Activated CD8-positive, alpha-beta T cell treated with anti-CD3 and anti-CD28 coated beads for 36 hours (primary cell): Measurements from ENCODE around the gene QPRT. TPM values are rescaled to one million over a fixed set of nuclear protein-coding genes. Genes with fewer than 3 reads are reported as not detected.

Experiments used
- ATAC-seq: fragments of 200-7000 bp; cut with Tn5 transposase; one replicate; pipeline ENCODE4 v1.10.0; 2021; ENCODE audit warnings: mild to moderate bottlenecking, moderate library complexity
- CTCF ChIA-PET: fragments of 350-600 bp; sonication (Branson Sonifier 250); formaldehyde crosslinking; loops from one replicate; lab custom pipeline; 2021; ENCODE audit warnings: antibody characterized with exemption; lab: Charles Lee
- POLR2A ChIA-PET: fragments of 350-600 bp; sonication (Branson Sonifier 250); formaldehyde crosslinking; loops from one replicate; lab custom pipeline; 2021; ENCODE audit warnings: antibody characterized with exemption; lab: Charles Lee
- DNase-seq: peaks from one replicate; pipeline ENCODE4 v3.0.0-alpha.2; 2020
- H3K27ac Mint-ChIP-seq: one replicate; pipeline ENCODE4 v1.8.0; 2021; ENCODE audit warnings: mild to moderate bottlenecking, mixed read lengths
- H3K27me3 Mint-ChIP-seq: one replicate; pipeline ENCODE4 v1.8.0; 2021; ENCODE audit warnings: mixed read lengths
- H3K36me3 Mint-ChIP-seq: one replicate; pipeline ENCODE4 v1.8.0; 2021; ENCODE audit warnings: low read depth, mixed read lengths
- H3K4me1 Mint-ChIP-seq: one replicate; pipeline ENCODE4 v1.8.0; 2021; ENCODE audit warnings: low read depth, mixed read lengths
- H3K4me3 Mint-ChIP-seq: one replicate; pipeline ENCODE4 v1.8.0; 2021; ENCODE audit warnings: mild to moderate bottlenecking, moderate library complexity, mixed read lengths
- H3K9me3 Mint-ChIP-seq: one replicate; pipeline ENCODE4 v1.8.0; 2021; ENCODE audit warnings: mixed read lengths
- intact Hi-C: fragments of 100-400 bp; cut with micrococcal nuclease; formaldehyde crosslinking; loops from one replicate; pipeline ENCODE4 v1.10.0; 2022
- total RNA-seq, 2 experiments: library from RNA; stranded (reverse); gene quantifications; one replicate each; pipeline ENCODE4 v1.2.3, GENCODE V29; 2021
- TF ChIP-seq, protein P1 (sequence below): fragments of 200-600 bp; IDR thresholded peaks from one replicate; pipeline ENCODE4 v1.8.0; 2022; ENCODE audit warnings: antibody characterized with exemption, mild to moderate bottlenecking

Gene QPRT
- total RNA-seq, 2 experiments from 2014 or later = 9.3 to 11.7 TPM

DNA sequence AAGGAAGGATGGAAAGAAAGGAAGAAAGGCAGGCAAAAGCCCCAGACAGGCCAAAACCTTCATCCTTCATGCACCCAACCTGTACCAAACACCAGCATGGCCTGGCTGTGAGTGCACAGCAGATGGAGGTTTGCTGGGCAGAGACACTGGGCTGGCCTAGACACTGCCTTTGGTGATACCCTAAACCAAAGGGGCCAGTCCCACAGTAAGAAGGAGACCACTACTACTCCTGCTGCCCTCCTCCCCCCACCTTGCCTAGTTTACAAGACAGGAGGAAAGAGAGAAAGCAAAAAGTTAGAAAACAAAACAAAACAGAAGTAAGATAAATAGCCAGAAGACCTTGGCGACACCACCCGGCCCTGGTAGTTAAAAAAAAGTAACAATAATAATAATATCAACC, 19.1 kb downstream of the QPRT start:
- CTCF ChIA-PET = interaction anchor here (1.2 to 2.0 kb wide), 7 partner anchors 14 to 357 kb away, joined by 3 to 9 read pairs (median 5); partner anchors contain the start of gene KIF22
- H3K27ac Mint-ChIP-seq = no peak overlapping the region

DNA sequence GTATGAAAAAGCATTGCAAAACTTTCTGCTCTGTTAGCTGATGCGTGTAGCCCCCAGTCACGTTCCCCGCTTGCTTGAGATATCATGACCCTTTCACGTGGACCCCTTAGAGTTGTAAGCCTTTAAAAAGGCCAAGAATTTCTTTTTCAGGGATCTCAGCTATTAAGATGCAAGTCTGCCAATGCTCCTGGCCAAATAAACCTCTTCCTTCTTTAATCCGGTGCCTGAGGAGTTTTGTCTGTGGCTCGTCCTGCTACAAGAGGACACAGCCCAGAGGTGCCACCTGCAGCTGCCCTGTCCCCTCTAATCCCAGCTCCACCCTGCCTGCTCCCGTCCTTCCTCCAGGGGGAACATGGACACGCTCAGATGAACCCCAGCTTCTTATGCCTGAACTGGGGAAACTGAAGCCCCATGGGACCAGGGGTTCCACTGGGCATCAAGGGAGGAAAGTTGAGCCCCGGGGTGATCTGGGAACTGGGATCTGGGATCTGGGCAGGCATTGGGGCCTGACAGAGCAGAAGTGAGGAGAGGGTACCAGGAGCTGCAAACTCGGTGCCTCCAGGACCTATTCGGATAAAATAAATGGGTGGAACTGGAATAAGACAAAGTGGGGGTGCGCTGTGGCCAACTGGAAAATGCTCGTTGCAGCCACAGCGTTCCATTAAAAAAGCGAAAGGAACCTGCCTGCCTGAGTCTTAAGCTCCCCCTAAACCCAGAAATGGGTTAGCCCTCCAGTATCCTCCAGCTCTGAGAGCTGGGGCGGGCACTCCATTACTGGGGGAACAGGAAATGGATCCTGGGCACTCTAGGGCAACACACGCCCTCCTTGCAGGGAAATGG, 19.7 kb downstream of the QPRT start:
- Mint-ChIP-seq H3K36me3 (no peaks in the 10 kb centered on the region), H3K4me3 (no peak overlapping the region), H3K9me3 (no peaks in the 10 kb centered on the region), H3K4me1 (peaks cover 29% of the 10 kb centered on the region), H3K27ac (no peak overlapping the region), H3K27me3 (no peaks in the 10 kb centered on the region)
- POLR2A ChIA-PET = interaction anchor here (0.9 to 2.8 kb wide), 7 partner anchors 9 to 116 kb away, joined by 3 to 16 read pairs (median 3); partner anchors contain the start of gene MAZ
- ATAC-seq (no peak), DNase-seq (no peak)
- TF ChIP-seq, protein P1, sequence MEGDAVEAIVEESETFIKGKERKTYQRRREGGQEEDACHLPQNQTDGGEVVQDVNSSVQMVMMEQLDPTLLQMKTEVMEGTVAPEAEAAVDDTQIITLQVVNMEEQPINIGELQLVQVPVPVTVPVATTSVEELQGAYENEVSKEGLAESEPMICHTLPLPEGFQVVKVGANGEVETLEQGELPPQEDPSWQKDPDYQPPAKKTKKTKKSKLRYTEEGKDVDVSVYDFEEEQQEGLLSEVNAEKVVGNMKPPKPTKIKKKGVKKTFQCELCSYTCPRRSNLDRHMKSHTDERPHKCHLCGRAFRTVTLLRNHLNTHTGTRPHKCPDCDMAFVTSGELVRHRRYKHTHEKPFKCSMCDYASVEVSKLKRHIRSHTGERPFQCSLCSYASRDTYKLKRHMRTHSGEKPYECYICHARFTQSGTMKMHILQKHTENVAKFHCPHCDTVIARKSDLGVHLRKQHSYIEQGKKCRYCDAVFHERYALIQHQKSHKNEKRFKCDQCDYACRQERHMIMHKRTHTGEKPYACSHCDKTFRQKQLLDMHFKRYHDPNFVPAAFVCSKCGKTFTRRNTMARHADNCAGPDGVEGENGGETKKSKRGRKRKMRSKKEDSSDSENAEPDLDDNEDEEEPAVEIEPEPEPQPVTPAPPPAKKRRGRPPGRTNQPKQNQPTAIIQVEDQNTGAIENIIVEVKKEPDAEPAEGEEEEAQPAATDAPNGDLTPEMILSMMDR = no peak
- intact Hi-C loops = no loop called here
- CTCF ChIA-PET = interaction anchor here (0.8 to 5.5 kb wide), 20 partner anchors 7 to 357 kb away, joined by 3 to 51 read pairs (median 10); partner anchors contain the start of genes KIF22 and TLCD3B

More for the DNA sequence above, 19.1 kb downstream of the QPRT start:
- Mint-ChIP-seq H3K36me3 (no peaks in the 10 kb centered on the region), H3K4me3 (no peak overlapping the region), H3K4me1 (peaks cover 26% of the 10 kb centered on the region), H3K27me3 (no peaks in the 10 kb centered on the region), H3K9me3 (no peaks in the 10 kb centered on the region)
- POLR2A ChIA-PET = interaction anchor here (1.4 kb wide), 1 partner anchor 9 kb away, joined by 3 read pairs; no protein-coding TSS in a partner anchor
- TF ChIP-seq, protein P1 = no peak
- DNase-seq (no peak), ATAC-seq (no peak)
- intact Hi-C loops = no loop called here

DNA sequence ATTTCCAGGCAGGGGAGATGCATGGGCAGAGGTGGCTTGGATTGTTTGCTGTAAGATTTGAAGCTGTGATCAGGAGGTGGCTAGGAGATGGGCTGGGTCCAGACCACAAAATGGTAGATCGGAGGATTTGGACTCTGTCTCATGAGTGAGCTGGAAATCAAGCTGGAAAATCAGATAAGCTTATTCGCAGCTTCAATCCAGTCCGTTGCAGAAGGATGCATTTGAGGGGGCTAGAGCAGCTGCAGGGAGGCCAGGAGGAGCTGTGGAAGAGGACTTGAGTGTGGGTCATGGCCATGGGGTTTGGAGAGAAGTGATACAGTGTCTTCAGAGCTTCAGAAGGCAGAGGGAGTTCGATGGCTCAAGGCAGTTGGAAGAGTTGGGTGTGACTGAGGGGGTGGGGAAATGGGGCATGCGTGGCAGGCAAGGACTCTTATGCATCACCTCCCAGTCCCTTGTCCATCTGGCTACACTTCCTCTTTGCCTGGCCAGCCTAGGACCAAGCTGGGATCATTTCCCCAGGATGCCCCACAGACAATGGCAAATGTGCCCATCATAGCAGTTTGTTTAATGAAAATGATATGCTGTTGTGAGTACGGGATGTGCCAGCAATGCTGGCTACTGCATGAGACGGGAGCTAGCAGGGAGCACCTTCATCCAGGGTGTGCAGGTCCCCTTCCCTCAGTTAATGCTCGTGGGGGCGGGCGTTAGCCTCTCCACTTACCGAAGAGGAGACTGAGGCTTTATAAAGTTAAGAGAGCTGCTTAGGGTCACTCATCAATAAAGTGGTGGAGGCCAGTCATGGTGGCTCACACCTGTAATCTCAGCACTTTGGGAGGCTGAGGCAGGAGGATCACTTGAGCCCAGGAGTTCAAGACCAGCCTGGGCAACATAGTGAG, 20.6 kb downstream of the QPRT start:
- Mint-ChIP-seq H3K9me3 (no peaks in the 10 kb centered on the region), H3K27ac (no peak overlapping the region), H3K4me1 (peaks cover 29% of the 10 kb centered on the region), H3K27me3 (no peaks in the 10 kb centered on the region), H3K4me3 (no peak overlapping the region), H3K36me3 (no peaks in the 10 kb centered on the region)
- ChIA-PET CTCF (interaction anchor here (0.7 to 5.5 kb wide), 44 partner anchors 8 to 356 kb away, joined by 3 to 51 read pairs (median 6); partner anchors contain the start of genes KIF22, PAGR1 and TLCD3B), POLR2A (interaction anchor here (0.5 to 3.9 kb wide), 16 partner anchors 12 to 149 kb away, joined by 3 to 23 read pairs (median 4); partner anchors contain the start of genes KIF22, MAZ and MVP)
- ATAC-seq (no peak), DNase-seq (no peak)
- intact Hi-C loops = loop anchor here (10.0 kb wide), 3 partner anchors 85 to 325 kb away; partner anchors contain the start of genes C16orf92, PAGR1 and PRRT2
- TF ChIP-seq, protein P1 = no peak

DNA sequence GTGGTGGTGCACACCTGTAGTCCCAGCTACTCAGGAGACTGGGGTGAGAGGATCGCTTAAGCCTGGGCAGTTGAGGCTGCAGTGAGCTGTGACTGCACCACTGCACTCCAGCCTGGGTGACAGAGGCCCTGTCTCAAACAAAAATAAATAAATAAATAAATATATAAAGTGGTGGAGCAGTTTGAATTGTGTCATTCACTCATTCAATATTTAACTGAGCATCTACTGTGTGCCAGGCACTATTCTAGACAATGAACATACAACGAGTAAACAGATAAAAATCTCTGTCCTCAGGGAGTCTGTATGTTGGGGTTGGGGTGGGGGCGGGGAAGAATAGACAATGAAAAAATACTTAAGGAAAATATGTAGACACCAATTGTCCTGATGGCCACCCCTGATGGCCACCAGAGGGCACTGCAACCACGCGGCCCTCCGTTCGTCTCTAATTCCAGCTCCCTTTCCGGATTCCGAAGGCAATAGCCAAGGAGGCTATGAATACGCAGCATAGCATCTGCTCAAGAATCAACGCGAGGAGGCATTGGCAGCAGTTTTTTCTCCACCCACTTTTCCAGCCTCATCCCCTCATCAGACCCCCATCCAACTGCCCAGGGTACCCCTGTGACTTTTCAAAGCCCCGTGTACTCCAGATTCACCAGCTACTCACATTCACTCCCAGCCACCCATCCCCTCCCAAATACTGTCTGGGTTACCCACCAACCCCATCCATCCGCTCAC, 21.4 kb downstream of the QPRT start:
- DNase-seq (peak; percentile 85), ATAC-seq (peak; percentile 31)
- ChIA-PET CTCF (interaction anchor here (0.6 to 5.5 kb wide), 52 partner anchors 9 to 355 kb away, joined by 3 to 51 read pairs (median 6); partner anchors contain the start of genes KIF22, MVP, PAGR1 and TAOK2), POLR2A (interaction anchor here (0.5 to 3.9 kb wide), 15 partner anchors 9 to 148 kb away, joined by 3 to 23 read pairs (median 4); partner anchors contain the start of genes KIF22, MAZ and MVP)
- Mint-ChIP-seq H3K9me3 (no peaks in the 10 kb centered on the region), H3K27ac (peak overlapping the region; percentile 23), H3K36me3 (no peaks in the 10 kb centered on the region), H3K27me3 (no peaks in the 10 kb centered on the region), H3K4me3 (no peak overlapping the region), H3K4me1 (peaks cover 29% of the 10 kb centered on the region)
- intact Hi-C loops = loop anchor here (10.0 kb wide), 3 partner anchors 84 to 324 kb away; partner anchors contain the start of genes C16orf92, PAGR1 and PRRT2
- TF ChIP-seq, protein P1 = peak; percentile 93
